ENCODE measurements around the gene NR3C2. TPM values are rescaled to one million over a fixed set of nuclear protein-coding genes. Genes with fewer than 3 reads are reported as not detected.
"Not testable (repeated sequence)": the region's sequence is repeated elsewhere in the genome, so short reads cannot be mapped to it uniquely, and the experiment has no call there.

NR3C2 gene
- total RNA-seq, 2 donors from 2014 or later: 10.0 to 11.2 TPM

DNA sequence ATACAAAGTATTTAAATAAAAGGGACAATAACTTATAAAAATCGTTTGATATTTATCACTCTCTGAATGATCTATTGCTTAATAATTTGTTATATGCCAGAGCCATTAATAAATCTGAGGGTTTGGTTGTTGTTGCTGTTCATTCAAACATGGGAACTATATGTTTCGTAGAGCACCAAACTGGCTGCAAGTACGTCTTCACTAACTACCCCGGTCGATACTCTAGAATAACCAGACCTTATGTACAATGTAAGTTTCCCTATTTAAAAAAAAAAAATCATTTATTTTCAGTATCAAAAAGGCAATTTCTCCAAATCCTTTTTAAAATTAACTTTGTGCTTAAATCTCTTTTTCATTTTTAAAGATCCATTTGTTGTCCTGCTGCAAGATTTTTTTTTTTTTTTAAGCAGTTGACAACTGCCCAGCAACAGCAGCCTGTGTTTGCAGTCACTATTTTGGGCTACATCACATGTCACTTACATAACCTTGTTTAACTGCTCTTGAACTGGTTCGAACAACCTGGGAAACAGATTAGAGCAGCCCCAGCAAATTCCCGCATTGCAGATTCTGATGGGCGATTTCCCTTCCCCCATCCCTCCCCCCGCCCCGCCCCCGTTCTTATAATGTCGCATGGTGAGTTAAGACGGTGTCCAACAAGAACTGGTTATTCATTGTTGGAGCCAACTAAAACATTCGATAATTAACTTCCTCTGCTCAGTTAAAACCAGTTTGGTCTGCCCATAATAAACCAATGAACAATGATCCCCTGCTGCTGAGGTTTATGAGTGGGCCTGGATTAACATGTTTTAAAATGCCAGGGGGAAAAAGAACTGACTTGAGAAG lies 238.9 kb downstream of the NR3C2 start:
- intact Hi-C loops (cut with DNase I): no loop called here
- no peak for DNase-seq (ENCODE audit: low spot score)

DNA sequence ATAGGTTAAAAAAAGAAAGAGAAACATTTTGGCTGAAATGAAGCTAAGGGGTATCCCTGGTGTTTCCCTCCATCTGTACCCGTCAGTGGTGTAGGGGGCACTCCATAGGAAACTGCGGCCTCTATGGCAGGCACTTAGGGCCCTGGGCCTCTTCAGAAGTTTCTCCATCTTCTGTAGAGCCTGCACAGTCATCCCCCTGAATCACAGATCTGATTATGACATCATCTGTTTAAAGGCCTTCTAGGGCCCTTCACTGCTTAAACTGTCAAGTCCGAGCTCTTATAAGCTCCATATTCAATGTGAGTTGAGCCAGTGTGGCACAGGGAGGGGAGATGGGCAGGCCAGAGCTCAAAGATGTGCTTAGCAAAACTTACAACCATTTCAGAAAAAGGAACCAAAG lies 241.3 kb downstream of the NR3C2 start:
- intact Hi-C loops (cut with DNase I): no loop called here

DNA sequence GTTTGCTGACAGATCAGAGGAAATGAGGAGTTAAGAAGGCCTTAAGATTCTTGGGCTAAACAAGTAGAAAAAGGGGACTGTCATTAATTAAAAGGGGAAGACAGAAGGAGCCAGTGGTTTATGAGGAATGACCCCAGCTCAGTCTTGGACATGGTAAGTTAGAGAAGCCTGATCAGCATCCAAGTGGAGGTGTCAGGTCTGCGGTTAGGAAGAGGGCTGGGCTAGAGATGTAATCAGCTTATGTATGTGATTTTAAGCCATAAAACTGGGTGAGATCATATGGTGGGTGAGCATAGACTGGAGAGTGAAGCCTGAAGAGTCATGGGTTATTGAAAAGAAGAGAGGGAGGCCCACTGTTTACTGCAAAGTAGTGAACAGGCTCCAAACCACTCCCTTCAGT lies 246.1 kb downstream of the NR3C2 start:
- DNase-seq (ENCODE audit: low spot score): no peak
- intact Hi-C loops (cut with DNase I): no loop called here

More for the DNA sequence above, 241.3 kb downstream of the NR3C2 start:
- no peak for DNase-seq (ENCODE audit: low spot score)

- no peak for DNase-seq (ENCODE audit: low spot score)
- intact Hi-C loops (cut with DNase I): loop anchor here in 1 of 2 donors (5.0 kb wide), 1 partner anchor 220 kb away; no protein-coding TSS in a partner anchor
Observed at GRCh38 chr4:148192526-148192925, 249.7 kb downstream of the NR3C2 start.

GRCh38 chr4:148187454-148188222 lies 254.6 kb downstream of the NR3C2 start:
- DNase-seq (ENCODE audit: low spot score); intact Hi-C loops (cut with DNase I): not testable (repeated sequence)

- intact Hi-C loops (cut with DNase I): no loop called here
- no peak for DNase-seq (ENCODE audit: low spot score)
Observed at GRCh38 chr4:148184922-148185321, 257.3 kb downstream of the NR3C2 start.

DNA sequence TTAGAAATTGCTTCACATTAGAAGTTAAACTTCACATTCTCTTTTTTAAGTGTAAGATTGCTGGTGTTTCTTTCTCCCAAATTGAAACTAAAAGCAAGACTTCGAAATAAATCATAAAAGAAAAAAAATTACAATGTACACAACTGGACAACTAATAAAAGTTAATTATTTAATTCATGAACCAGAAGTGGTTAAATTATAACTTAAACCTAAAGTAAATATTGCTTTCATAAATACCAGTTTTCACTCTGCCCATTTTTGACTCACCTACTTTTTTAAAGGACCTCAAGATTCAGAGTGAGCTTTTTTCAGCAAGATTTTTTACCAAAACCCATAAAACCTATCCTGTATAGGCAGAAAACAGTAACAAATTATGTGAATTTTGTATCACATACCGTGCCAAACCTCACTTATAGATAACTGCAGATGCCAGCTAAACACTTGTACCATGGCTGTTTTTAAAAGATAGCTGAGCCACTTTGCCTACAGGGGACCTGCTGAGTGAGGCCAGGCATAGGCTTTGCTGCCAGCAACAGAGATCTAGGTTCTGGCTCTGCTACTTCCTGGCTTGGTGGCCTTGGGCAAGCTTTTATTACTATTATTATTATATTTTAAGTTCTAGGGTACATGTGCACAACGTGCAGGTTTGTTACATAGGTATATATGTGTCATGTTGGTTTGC lies 259.8 kb downstream of the NR3C2 start:
- intact Hi-C loops (cut with DNase I): no loop called here

GRCh38 chr4:148173397-148174017 lies 268.7 kb downstream of the NR3C2 start:
- intact Hi-C loops (cut with DNase I): no loop called here
- DNase-seq (ENCODE audit: low spot score): no peak

More for the DNA sequence above, 259.8 kb downstream of the NR3C2 start:
- DNase-seq (ENCODE audit: low spot score): no peak

GRCh38 chr4:148171596-148171995 lies 270.6 kb downstream of the NR3C2 start:
- DNase-seq (ENCODE audit: low spot score): no peak
- intact Hi-C loops (cut with DNase I): no loop called here

DNA sequence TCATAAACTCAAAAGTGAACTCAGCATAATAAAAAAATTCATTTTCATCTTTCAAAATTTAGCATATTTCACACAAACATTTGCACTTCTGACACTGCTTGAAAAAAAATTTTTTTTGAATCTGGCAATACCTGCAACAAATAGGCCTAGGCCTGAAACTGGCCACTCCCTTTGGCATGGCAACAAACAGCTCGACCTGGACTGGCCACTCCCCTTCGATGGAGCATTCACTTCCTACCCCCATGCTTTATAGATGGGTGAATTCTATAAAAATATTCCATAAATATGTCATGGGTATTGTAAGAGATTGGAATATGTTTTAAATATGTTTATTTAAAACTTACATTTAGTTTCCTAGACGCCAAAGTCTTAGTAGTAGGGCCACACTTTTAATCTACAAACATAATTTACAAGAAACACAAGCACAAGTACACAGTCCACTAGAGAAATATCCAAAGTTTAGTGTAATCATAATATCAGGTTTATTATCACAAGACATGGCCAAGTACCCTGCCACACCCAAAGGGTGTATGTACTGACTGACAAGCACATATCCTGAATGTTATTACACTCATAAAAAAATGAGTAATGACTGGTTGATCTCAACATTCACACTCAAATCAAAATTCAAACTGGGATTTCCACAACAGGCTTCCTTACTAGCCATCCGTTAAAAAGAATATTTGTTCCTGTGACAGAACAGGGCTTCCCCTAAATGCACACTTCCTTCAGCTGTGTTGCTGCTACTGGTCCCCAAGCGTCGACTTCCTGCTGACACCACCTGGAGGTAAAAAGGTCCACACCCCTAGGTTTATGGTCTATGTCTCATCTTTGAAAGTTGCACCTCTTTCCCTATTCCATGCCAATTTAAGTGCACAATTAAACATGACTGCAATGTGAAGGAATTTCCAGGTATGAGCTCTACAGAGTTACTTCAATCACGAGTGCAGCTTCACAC lies 271.5 kb downstream of the NR3C2 start:
- no peak for DNase-seq (ENCODE audit: low spot score)
- intact Hi-C loops (cut with DNase I): no loop called here

- DNase-seq (ENCODE audit: low spot score): no peak
Observed at GRCh38 chr4:148166132-148166591, 276.1 kb downstream of the NR3C2 start.

DNA sequence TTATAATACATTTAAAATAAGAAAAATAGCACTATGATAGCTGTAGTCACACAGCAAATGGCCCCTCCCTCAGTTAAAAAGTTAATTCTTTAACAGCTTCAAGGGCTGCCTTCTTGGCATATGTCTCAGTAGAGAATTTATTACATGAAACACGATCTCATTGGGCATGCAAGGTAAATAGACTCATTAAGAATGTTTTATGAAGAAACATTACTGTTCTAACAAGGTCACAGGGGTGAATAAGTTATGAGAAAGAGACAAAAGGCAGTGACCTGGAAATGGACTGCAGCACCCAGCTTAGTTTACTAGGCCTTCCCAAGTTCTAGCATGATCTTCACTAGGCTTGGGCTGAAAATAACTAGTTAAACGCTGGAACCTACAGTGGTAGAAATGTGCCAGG lies 277.7 kb downstream of the NR3C2 start:
- intact Hi-C loops (cut with DNase I): no loop called here

More at GRCh38 chr4:148166132-148166591, 276.1 kb downstream of the NR3C2 start:
- intact Hi-C loops (cut with DNase I): no loop called here

DNA sequence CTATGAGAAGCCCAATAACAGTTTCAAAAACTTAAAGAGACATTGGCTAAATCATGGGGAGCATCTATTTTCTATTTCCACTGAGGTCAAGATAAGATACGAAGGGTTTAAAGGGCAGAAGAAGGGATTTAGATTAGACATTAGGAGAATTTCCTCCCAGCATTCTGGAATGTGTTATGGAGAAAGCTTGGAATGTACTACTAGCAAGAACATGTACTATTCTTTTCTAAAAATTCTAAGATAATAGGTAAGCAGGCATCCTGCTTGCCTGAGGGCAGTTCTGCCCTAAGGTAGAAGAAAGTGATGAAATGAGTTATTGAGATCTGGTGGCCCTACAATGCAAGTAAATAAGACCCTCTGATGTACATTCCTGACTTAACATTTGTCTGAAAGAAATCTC lies 279.2 kb downstream of the NR3C2 start:
- intact Hi-C loops (cut with DNase I): no loop called here
- no peak for DNase-seq (ENCODE audit: low spot score)

More for the DNA sequence above, 277.7 kb downstream of the NR3C2 start:
- DNase-seq (ENCODE audit: low spot score): no peak

DNA sequence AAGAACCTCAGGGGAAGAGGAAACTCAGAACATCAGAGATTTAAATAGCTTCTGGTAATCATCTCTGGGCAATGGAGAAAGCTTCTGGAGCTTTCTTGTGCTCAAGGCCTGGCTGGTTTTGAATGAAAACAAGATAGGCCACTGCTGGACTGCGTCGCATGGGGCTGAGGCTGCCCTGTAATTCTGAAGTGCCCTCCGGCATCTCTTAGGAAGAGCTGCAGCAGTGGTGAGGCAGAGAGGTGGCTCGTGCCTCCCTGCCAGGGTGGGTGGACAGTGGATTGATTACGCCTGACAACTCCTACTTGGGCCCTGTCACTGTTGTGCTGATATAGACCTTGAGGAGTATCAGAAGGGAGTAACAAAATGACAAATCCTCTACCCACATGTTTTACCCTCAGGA lies 279.7 kb downstream of the NR3C2 start:
- intact Hi-C loops (cut with DNase I): no loop called here
- no peak for DNase-seq (ENCODE audit: low spot score)

DNA sequence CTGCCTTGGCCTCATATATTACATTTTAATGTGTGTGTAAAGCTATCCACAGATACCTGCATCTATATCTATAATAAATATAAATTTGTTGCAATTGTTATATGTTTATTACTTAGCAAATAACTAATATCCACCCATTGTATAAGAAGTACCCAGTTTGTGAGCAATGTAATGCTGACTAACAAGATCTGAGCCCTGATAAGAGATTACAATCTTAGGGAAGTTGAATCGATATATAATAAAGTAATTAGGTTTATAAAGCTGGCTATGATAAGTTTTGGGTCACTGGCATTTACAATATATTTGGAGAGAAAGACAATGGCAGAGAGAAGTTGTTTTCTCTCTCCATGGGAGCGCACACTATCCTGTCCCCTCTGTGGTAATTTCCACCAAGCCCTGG lies 280.6 kb downstream of the NR3C2 start:
- intact Hi-C loops (cut with DNase I): no loop called here
- DNase-seq (ENCODE audit: low spot score): no peak

GRCh38 chr4:148159793-148160192 lies 282.4 kb downstream of the NR3C2 start:
- DNase-seq (ENCODE audit: low spot score): no peak
- intact Hi-C loops (cut with DNase I): no loop called here

DNA sequence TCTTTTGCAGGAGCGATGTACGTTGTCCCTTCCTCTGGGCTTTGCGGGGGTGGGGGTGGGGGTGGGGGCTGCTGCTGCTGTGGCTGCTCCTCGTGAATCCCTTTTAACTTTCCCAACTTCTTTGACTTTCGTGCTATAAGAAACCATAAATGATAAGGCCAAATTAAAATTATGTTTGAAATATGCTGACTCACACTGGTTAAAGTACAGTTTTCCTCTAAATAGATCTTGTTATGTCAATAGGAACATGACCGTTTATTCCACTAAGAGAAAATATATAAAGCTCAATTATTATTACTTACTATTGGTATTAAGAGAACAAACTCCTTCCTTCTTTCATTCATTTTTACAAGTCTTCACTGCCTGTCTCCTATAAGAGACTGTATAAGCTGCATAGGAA lies 287.4 kb downstream of the NR3C2 start:
- no peak for DNase-seq (ENCODE audit: low spot score)
- intact Hi-C loops (cut with DNase I): no loop called here
